HCT116 (cell line): ENCODE results near the gene GNAS. TPM values are rescaled to one million over a fixed set of nuclear protein-coding genes. Genes with fewer than 3 reads are reported as not detected.

Experiments
- ATAC-seq: fragments of 200-7000 bp; cut with Tn5 transposase; 2 replicates; pipeline ENCODE4 v1.9.1; 2020; ENCODE audit warnings: mild to moderate bottlenecking, moderate library complexity
- BruUV-seq: library from RNA; stranded (reverse); fragments of 400-500 nt; replicated peaks from 2 replicates; lab custom pipeline; 2021; lab: Mats Ljungman, UMichigan
- CTCF ChIA-PET: fragments of 300-600 bp; sonication (Branson Sonifier 250); formaldehyde crosslinking; loops from one replicate; lab custom pipeline; 2021; ENCODE audit warnings: antibody characterized with exemption; lab: Charles Lee
- POLR2A ChIA-PET: fragments of 300-600, 350-600 bp; sonication (Branson Sonifier 250); formaldehyde crosslinking; loops from one replicate; lab custom pipeline; 2021; ENCODE audit warnings: antibody characterized with exemption; lab: Charles Lee
- RAD21 ChIA-PET, 2 experiments: fragments of 300-600 bp; sonication (Branson Sonifier 250); formaldehyde crosslinking; loops; one replicate each; lab custom pipeline; 2023; ENCODE audit warnings: low total read pairs in 2 of 2; ENCODE audit not compliant: uncharacterized antibody in 2 of 2, unreplicated experiment in 2 of 2, low non-redundant PET in 1 of 2; lab: Charles Lee
- DNase-seq: peaks from one replicate; pipeline ENCODE4 v3.0.0-alpha.2; 2010; ENCODE audit warnings: low read depth, low spot score
- H2AFZ ChIP-seq: fragments of 200-600 bp; shearing (Covaris generic), sonication (generic); 2 replicates; pipeline ENCODE4 v1.6.1; 2017; ENCODE audit warnings: low read depth, mixed run types, mixed read lengths, antibody characterized with exemption, low read length; ENCODE audit not compliant: poor library complexity, severe bottlenecking
- H3K27ac ChIP-seq: 2 replicates; pipeline ENCODE4 v1.5.1; 2012; ENCODE audit warnings: low read depth, low read length
- H3K27me3 ChIP-seq: fragments of 200-600 bp; sonication (generic); 2 replicates; pipeline ENCODE4 v1.6.1; 2016; ENCODE audit warnings: mixed run types, low read length, mixed read lengths; ENCODE audit not compliant: insufficient read depth
- H3K36me3 ChIP-seq, 2 experiments: fragments of 200-500 bp in 1 of 2; fragments of 200-600 bp in 1 of 2; sonication (Bioruptor generic) in 1 of 2; sonication (generic) in 1 of 2; 2 replicates each; pipeline versions ENCODE4 v1.5.1 to v1.6.1; 2014 to 2016; ENCODE audit warnings: low read length in 2 of 2, inconsistent platforms in 1 of 2, mixed read lengths in 1 of 2, mixed run types in 1 of 2; ENCODE audit not compliant: insufficient read depth in 2 of 2, control insufficient read depth in 1 of 2
- H3K4me1 ChIP-seq, 2 experiments: fragments of 200-600 bp in 1 of 2; sonication (generic) in 1 of 2; 2 replicates each; pipeline versions ENCODE4 v1.5.1 to v1.6.1; 2012 to 2017; ENCODE audit warnings: low read length in 2 of 2, inconsistent platforms in 1 of 2, mild to moderate bottlenecking in 1 of 2, mixed read lengths in 1 of 2, mixed run types in 1 of 2, moderate library complexity in 1 of 2; ENCODE audit not compliant: insufficient read depth in 2 of 2, control insufficient read depth in 1 of 2
- H3K4me2 ChIP-seq: fragments of 200-600 bp; sonication (generic); 2 replicates; pipeline ENCODE4 v1.6.1; 2017; ENCODE audit warnings: mixed run types, low read length, mixed read lengths
- H3K4me3 ChIP-seq, 2 experiments: fragments of 200-600 bp in 1 of 2; sonication (generic) in 1 of 2; replicated peaks in 1 of 2; 2 replicates each; pipeline ENCODE4 v1.5.1; 2011 to 2016; ENCODE audit warnings: low read length in 2 of 2, control low read depth in 1 of 2, low read depth in 1 of 2, mild to moderate bottlenecking in 1 of 2, mixed read lengths in 1 of 2, mixed run types in 1 of 2
- H3K79me2 ChIP-seq: fragments of 200-600 bp; sonication (generic); 2 replicates; pipeline ENCODE4 v1.6.1; 2017; ENCODE audit warnings: mild to moderate bottlenecking, mixed run types, low read length, moderate library complexity, mixed read lengths; ENCODE audit not compliant: insufficient read depth
- H3K9ac ChIP-seq: fragments of 200-600 bp; sonication (generic); 2 replicates; pipeline ENCODE4 v1.6.1; 2016; ENCODE audit warnings: low read length, mixed read lengths
- H3K9me2 ChIP-seq: fragments of 200-600 bp; sonication (generic), shearing (Covaris generic); 2 replicates; pipeline ENCODE4 v1.6.1; 2017; ENCODE audit warnings: mixed run types, mild to moderate bottlenecking, moderate library complexity; ENCODE audit not compliant: insufficient read depth
- H3K9me3 ChIP-seq, 2 experiments: fragments of 200-500 bp in 1 of 2; fragments of 200-600 bp in 1 of 2; sonication (Bioruptor generic) in 1 of 2; sonication (generic) in 1 of 2; 2 replicates each; pipeline ENCODE4 v1.6.1; 2014 to 2017; ENCODE audit warnings: low read length in 2 of 2, mixed read lengths in 2 of 2, inconsistent platforms in 1 of 2, low read depth in 1 of 2, mild to moderate bottlenecking in 1 of 2, mixed run types in 1 of 2, moderate library complexity in 1 of 2; ENCODE audit not compliant: control insufficient read depth in 1 of 2, insufficient read depth in 1 of 2
- H4K20me1 ChIP-seq: fragments of 200-600 bp; sonication (generic), shearing (Covaris generic); 2 replicates; pipeline ENCODE4 v1.6.1; 2017; ENCODE audit warnings: mixed run types, mild to moderate bottlenecking, moderate library complexity; ENCODE audit not compliant: insufficient read depth
- CBX3 ChIP-seq: IDR thresholded peaks from 2 replicates; pipeline ENCODE4 v1.6.1; 2012; ENCODE audit warnings: low read depth
- CTCF ChIP-seq, 3 experiments: fragments of 200-600 bp in 1 of 3; sonication (generic) in 1 of 3; IDR thresholded peaks in 2 of 3; conservative IDR thresholded peaks in 1 of 3; 2 replicates each; pipeline ENCODE4 v1.5.1; 2012 to 2017; ENCODE audit warnings: low read depth in 2 of 3, low read length in 2 of 3, antibody characterized with exemption in 1 of 3, borderline replicate concordance in 1 of 3, control low read depth in 1 of 3, mild to moderate bottlenecking in 1 of 3, mixed read lengths in 1 of 3, mixed run types in 1 of 3, moderate library complexity in 1 of 3; ENCODE audit not compliant: insufficient read depth in 1 of 3
- EGR1 ChIP-seq: IDR thresholded peaks from 2 replicates; pipeline ENCODE4 v1.6.1; 2012; ENCODE audit warnings: low read depth
- FOSL1 ChIP-seq: IDR thresholded peaks from 2 replicates; pipeline ENCODE4 v1.6.1; 2012; ENCODE audit warnings: low read depth
- JUND ChIP-seq: IDR thresholded peaks from 2 replicates; pipeline ENCODE4 v1.6.1; 2012
- MAX ChIP-seq: IDR thresholded peaks from 2 replicates; pipeline ENCODE4 v1.6.1; 2012
- POLR2A ChIP-seq: IDR thresholded peaks from 2 replicates; pipeline ENCODE4 v1.7.0; 2011; ENCODE audit warnings: borderline replicate concordance; ENCODE audit not compliant: insufficient read depth, insufficient read length; ENCODE audit errors: extremely low read depth
- REST ChIP-seq: IDR thresholded peaks from 2 replicates; pipeline ENCODE4 v1.6.1; 2012; ENCODE audit warnings: low read depth
- TCF7L2 ChIP-seq: IDR thresholded peaks from 2 replicates; pipeline ENCODE4 v1.7.0; 2011; ENCODE audit warnings: borderline replicate concordance, inconsistent platforms; ENCODE audit not compliant: insufficient read depth, insufficient read length; ENCODE audit errors: extremely low read depth
- YY1 ChIP-seq: IDR thresholded peaks from 2 replicates; pipeline ENCODE4 v1.6.1; 2011; ENCODE audit warnings: low read length, low read depth, moderate library complexity, mild to moderate bottlenecking; ENCODE audit not compliant: insufficient replicate concordance; ENCODE audit errors: extremely low read depth
- ZFX ChIP-seq: fragments of 450-650 bp; IDR thresholded peaks from 2 replicates; pipeline ENCODE4 v1.6.1; 2017
- intact Hi-C: fragments of 100-400 bp; cut with micrococcal nuclease; formaldehyde crosslinking; loops from 2 replicates; pipeline ENCODE4 v1.10.0; 2022
- total RNA-seq: library from RNA; stranded (reverse); gene quantifications from one replicate; pipeline ENCODE4 v1.2.1, GENCODE V29; 2021; ENCODE audit not compliant: unreplicated experiment

The GNAS gene
- total RNA-seq, 1 experiment from 2014 or later = 699 TPM

GRCh38 chr20:58910473-58910872 lies 58.0 kb downstream of the GNAS start:
- Histone ChIP-seq H3K9me3 (no peaks in the 10 kb centered on the region), H2AFZ (no peak overlapping the region), H3K4me3 (no peak overlapping the region), H3K79me2 (peaks cover 13% of the 10 kb centered on the region), H3K9ac (no peak overlapping the region), H3K27ac (no peak overlapping the region), H3K27me3 (no peaks in the 10 kb centered on the region), H3K4me1 (peaks cover 18 to 20% of the 10 kb centered on the region in 2 experiments), H3K36me3 (peaks cover 43 to 54% of the 10 kb centered on the region in 2 experiments), H3K4me2 (no peak overlapping the region), H3K9me2 (no peaks in the 10 kb centered on the region), H4K20me1 (no peaks in the 10 kb centered on the region; the same call in 1 of the 2 replicates)
- TF ChIP-seq REST = no peak
- TF ChIP-seq POLR2A = no peak
- TF ChIP-seq MAX = no peak
- no peak for TF ChIP-seq FOSL1
- TF ChIP-seq JUND = no peak
- no peak for TF ChIP-seq CTCF (IDR thresholded peaks at IDR 0.05 in 2 of 3, conservative IDR thresholded peaks at IDR 0.05 in 1 of 3; ENCODE audit: borderline replicate concordance in 1 of 3, insufficient read depth in 1 of 3, low read depth in 2 of 3, low read length in 2 of 3)
- TF ChIP-seq ZFX = no peak
- no peak for TF ChIP-seq EGR1
- no peak for TF ChIP-seq TCF7L2
- no peak for TF ChIP-seq YY1
- TF ChIP-seq CBX3 = no peak
- RAD21 ChIA-PET = no interaction called here
- ATAC-seq (no peak), DNase-seq (no peak)
- intact Hi-C loops = no loop called here
- CTCF ChIA-PET = no interaction called here
- BruUV-seq = no TSS peak
- POLR2A ChIA-PET = no interaction called here
